ENCODE measurements around the gene AMIGO2.

- no peak for TF ChIP-seq CTCF (IDR thresholded peaks at IDR 0.05)
- TF ChIP-seq POLR2A (IDR thresholded peaks at IDR 0.05), result no peak
Measured at GRCh38 chr12:47067771-47068431, 11.9 kb downstream of the AMIGO2 start.
